HG02610 (cell line): ENCODE measurements around the gene RPL23.

Experiments
- ATAC-seq: cut with Tn5 transposase; IDR thresholded peaks from one replicate; pipeline ENCODE4 v1.9.1; 2021; ENCODE audit warnings: mild to moderate bottlenecking, moderate library complexity; ENCODE audit not compliant: unreplicated experiment

RPL23 gene

GRCh38 chr17:38853292-38854219 lies at the start of gene RPL23:
RPL23 (minus strand) TSS chr17:38853721; CDS start chr17:38853710, 11 bp downstream.
- peak; percentile 81 for ATAC-seq

DNA sequence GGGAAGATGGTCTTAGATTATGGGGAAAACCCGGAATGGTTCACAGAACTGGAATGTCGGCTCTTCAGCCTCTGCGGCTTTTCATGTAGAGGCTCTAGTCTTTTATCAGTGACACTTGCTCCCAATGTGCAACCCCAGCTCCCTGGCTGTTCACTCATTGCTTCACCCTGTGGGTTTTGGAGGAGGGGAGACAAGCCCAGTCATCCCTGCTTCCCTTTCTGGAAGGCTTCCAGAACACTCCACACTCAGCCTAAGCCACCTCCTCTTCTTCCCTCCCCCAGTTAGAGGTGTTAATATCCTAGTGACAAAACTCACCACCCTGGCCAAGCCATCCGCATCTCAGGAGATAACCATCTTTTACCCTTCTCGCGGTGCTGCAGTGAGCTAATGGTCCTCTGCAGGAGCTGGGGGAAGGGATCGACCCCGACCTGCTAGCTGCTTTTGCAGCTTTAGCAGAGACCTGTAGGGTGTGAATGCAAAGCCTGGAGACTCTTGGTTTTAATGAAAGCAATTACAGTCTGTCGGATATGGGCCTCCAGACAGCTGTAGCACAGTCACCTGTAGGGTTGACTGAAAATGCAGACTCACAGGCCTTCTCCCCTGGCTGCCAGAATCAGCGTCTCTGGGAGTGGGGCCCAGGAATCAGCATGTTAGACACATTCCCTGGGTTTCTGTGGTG lies 47.6 kb upstream of the RPL23 start:
- ATAC-seq: no peak

GRCh38 chr17:38899421-38899820 lies 45.9 kb upstream of the RPL23 start:
- no peak for ATAC-seq

GRCh38 chr17:38898812-38899348 lies 45.4 kb upstream of the RPL23 start:
- peak; percentile 69 for ATAC-seq

DNA sequence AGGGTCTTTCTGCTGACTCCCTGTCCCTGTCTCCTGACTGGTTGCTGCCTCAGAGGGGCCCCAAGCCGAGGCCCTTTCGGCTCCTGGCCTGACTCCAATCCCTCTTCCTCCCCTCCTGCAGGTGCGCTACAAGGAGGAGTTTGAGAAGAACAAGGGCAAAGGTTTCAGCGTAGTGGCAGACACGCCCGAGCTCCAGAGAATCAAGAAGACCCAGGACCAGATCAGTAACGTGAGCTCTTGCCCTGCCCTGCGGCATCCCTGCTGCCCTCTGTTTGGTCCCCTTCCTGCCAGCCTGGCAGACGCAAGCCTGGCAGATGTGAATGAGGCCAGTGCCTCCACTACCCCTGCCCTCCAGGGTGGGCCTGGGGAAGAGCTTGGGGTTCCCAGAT lies 44.8 kb upstream of the RPL23 start:
- peak; percentile 17 for ATAC-seq

- no peak for ATAC-seq
These were observed 44.3 kb upstream of the RPL23 start for GRCh38 chr17:38897671-38898290.

- no peak for ATAC-seq
These were observed 43.7 kb upstream of the RPL23 start for GRCh38 chr17:38897176-38897575.

- ATAC-seq: no peak
These were observed 42.9 kb upstream of the RPL23 start for GRCh38 chr17:38896346-38896954.

GRCh38 chr17:38894276-38894675 lies 40.8 kb upstream of the RPL23 start:
- ATAC-seq: no peak

- no peak for ATAC-seq
These were observed 40.1 kb upstream of the RPL23 start for GRCh38 chr17:38893607-38894006.

DNA sequence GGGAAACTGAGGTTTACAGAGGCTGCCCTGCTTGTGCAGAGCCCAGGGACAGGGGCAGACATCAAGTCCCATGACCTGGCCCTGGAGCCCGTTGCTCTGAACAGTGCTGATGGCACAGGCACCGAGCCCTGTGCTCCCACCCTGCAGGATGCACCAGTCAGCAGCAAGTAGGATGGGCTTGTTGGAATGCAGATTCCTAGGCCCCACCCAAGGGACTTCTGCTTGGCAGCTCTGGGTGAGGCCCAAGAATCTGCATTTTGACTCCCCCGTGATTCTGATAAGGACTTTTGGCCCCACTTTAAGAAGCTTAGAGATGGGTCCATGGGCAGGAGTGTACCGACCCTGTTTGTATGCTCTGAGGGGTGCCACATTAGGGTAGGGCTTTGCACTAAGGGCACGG lies 39.6 kb upstream of the RPL23 start:
- no peak for ATAC-seq

DNA sequence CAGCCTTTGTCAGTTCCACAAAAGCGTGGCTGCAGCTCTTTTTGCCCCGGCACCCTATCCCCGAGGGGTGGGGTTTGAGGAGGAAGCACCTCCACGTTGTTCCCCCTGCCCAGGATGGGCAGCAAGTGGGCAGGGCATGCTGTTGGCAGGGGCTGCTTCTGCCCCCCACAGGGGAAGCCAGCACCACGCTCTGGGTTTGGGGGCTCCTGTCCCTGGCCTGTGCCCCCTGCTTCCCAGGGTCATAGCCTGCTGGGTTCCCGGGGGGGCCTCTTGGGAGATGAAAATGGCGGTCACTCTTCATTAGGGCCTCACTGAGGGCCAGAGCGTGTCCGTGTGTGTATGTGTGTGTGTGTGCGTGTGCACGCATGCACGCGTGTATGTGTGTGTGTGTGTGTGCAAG lies 39.1 kb upstream of the RPL23 start:
- ATAC-seq: no peak

GRCh38 chr17:38892083-38892482 lies 38.6 kb upstream of the RPL23 start:
- ATAC-seq: no peak

GRCh38 chr17:38891441-38891840 lies 37.9 kb upstream of the RPL23 start:
- no peak for ATAC-seq

DNA sequence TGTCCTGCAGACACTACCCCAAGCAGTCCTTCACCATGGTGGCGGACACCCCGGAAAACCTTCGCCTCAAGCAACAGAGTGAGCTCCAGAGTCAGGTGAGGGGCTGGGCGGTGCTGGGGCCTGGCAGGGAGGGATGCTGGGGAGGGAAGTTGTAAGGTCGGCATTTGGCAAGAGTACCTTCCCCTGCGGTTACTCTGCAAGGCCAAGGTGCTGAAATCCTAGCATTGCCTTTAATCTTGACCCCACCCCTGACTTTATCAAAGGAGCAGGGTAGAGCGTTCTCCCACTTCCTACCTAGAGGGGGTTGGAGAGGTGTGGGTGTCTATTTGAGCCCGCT lies 36.9 kb upstream of the RPL23 start:
- no peak for ATAC-seq

DNA sequence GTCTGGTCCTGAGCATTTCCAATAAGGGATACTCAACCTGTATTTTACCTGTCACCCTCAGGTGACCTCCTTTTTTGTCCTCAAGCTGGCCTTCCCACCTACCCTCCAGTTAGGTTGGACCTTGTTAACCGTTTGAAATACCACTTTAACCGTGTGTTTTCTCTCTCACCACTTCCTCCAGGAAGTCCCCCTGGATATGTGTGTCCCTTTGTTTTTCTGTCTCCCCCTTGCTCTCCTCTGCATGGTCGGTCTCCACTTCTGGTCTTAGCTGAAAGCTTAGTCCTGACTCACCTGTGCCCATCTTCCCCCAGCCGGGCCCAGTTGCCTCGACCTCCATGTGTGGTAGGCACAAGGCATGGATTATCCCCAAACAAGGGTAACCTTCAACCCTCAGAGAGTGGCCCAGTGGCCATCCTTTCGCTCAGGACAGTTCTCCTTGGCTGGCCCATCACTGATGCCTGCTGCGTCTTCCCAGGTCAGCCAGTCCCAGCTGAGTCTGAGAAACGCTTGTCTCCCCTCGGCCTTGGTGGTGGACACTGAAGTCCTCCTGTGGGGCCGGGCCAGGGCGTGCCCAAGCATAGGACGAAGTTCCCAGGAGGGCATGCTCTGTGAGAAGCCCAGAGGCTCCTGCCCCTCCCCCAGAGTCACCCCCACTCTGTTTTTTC lies 36.4 kb upstream of the RPL23 start:
- ATAC-seq: no peak

- no peak for ATAC-seq
These were observed 35.3 kb upstream of the RPL23 start for GRCh38 chr17:38888842-38889241.

DNA sequence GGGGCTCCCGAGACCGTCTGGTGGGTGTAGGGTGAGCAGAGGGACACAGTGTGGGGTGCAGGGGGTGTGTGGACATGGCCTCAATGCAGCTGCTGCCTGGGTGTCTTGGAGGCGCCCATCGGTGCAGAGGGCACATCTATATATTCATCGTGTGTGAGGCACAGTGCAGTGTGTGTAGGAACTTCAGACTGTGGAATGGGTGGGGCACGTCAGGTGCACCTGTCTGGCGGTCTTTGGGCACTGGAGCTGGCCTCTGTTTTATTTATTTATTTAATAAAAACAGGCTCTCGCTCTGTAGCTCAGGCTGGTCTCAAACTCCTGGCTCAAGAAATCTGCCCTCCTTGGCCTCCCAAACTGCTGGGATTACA lies 33.1 kb upstream of the RPL23 start:
- no peak for ATAC-seq

DNA sequence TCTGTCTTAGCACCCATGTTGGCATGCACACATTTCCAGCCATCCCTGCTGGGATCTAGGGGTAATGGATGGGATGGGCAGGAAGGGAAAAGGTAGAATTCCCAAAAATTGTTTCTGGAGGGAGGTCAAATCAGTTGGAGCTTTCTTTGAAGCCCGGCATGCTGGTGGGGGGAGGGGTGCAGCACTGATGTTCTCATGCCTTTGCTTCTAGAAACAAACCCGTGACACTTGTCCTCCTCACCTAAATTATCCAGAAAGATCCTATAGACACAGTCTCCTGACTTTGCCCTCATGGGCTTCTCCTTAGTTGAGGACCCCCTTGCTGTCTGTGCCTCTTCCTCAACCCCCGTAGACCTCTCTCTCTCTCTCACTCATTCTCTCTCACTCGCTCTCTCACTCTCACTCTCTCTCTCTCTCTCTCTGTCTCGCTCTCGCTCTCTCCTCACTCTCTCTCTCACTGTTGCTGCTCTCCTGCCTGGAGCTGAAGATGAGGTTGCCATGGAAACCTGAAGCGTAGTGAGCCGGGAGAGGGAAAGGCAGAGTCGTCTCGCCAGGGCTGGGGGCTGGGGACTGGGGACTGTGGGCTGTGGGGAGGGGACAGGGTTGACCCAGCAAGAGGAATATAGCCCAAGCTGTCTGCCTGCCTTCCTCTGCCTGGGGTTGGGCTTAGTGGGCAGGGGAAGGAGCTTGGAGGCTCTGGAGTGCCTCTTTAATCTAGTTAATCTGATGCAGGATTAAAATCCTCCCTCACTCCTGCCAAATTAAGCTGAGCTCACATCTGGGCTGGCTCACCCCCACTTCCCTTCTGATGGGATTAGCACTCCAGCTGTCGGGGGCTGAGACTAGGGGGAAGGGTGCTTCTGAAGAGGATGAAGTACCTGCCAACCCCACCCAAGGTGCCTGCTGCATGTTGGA lies 32.5 kb upstream of the RPL23 start:
- no peak for ATAC-seq
